Measurements from ENCODE around the gene KLHL17. TPM values are rescaled to one million over a fixed set of nuclear protein-coding genes. Genes with fewer than 3 reads are reported as not detected.
A peak's percentile ranks its signal among the peaks of the same experiment; 100 is the strongest.

KLHL17 gene
- total and polyA plus RNA-seq, 9 of the 15 experiments (the other 6 are each of a cell fraction or from before 2014, with no cell fraction given) = 0.14 to 84.8 (median 13.0) TPM

DNA sequence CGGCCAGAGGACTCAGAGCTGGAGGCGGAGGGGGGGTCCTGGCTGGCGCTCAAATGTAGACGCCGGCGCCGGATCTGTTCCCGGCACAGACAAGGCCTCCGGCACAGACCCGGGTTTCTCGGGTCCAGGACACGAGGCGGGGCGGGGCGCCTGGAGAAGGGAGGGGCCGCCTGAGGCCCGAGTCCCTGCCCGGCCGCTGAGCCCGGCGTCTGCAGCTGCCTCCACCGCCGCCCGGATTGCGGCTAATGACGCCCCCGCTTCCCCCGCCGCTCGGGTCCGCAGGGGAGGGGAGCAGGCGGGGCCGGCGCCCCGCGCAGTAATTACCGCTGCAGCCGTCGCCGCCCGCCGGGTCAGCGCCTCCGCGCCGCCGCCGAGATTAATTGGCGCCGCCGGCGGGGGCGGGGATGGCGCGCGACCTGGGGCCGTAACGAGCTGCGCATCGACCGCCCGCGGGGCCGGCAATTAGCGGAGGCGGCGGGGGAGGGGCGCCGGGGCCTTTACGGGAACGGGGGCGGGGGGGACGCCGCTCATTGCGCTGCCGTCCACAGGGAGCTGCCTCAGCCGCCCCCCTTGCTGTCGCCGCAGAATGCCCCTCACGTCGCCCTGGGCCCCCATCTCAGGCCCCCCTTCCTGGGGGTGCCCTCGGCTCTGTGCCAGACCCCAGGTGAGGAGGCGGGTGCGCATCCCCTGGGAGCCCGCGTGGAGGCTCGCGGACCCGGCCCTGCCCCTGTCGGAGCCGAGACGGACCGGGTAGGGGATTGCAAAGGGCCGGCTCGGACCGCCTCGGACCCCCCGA lies 18.6 kb upstream of the KLHL17 start (continued):
- TF ChIP-seq CEBPG (CRISPR knock-in tag; IDR thresholded peaks at IDR 0.05) = no peak
- TF ChIP-seq CEBPG (tag; conservative IDR thresholded peaks at IDR 0.05 in 1 of 2, IDR thresholded peaks at IDR 0.05 in 1 of 2) = no peak
- TF ChIP-seq DLX4 (CRISPR knock-in tag; IDR thresholded peaks at IDR 0.05) = no peak
- no peak for TF ChIP-seq CAMTA2 (CRISPR knock-in tag; conservative IDR thresholded peaks at IDR 0.05)
- TF ChIP-seq ZNF23 (CRISPR knock-in tag; IDR thresholded peaks at IDR 0.05) = no peak
- TF ChIP-seq RAD21 (CRISPR knock-in tag; conservative IDR thresholded peaks at IDR 0.05 in 1 of 2, IDR thresholded peaks at IDR 0.05 in 1 of 2) = no peak
- TF ChIP-seq ZNF224 (CRISPR knock-in tag; IDR thresholded peaks at IDR 0.05) = no peak
- TF ChIP-seq NFRKB (IDR thresholded peaks at IDR 0.05; ENCODE audit: low read depth) = no peak
- no peak for TF ChIP-seq ZNF444 (CRISPR knock-in tag; IDR thresholded peaks at IDR 0.05)
- no peak for TF ChIP-seq ARID2 (IDR thresholded peaks at IDR 0.05)
- TF ChIP-seq ZKSCAN1 (IDR thresholded peaks at IDR 0.05; ENCODE audit: low read depth, low read length) = no peak
- TF ChIP-seq, protein P1, sequence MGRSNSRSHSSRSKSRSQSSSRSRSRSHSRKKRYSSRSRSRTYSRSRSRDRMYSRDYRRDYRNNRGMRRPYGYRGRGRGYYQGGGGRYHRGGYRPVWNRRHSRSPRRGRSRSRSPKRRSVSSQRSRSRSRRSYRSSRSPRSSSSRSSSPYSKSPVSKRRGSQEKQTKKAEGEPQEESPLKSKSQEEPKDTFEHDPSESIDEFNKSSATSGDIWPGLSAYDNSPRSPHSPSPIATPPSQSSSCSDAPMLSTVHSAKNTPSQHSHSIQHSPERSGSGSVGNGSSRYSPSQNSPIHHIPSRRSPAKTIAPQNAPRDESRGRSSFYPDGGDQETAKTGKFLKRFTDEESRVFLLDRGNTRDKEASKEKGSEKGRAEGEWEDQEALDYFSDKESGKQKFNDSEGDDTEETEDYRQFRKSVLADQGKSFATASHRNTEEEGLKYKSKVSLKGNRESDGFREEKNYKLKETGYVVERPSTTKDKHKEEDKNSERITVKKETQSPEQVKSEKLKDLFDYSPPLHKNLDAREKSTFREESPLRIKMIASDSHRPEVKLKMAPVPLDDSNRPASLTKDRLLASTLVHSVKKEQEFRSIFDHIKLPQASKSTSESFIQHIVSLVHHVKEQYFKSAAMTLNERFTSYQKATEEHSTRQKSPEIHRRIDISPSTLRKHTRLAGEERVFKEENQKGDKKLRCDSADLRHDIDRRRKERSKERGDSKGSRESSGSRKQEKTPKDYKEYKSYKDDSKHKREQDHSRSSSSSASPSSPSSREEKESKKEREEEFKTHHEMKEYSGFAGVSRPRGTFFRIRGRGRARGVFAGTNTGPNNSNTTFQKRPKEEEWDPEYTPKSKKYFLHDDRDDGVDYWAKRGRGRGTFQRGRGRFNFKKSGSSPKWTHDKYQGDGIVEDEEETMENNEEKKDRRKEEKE (IDR thresholded peaks at IDR 0.05; ENCODE audit: borderline replicate concordance in 1 of 2, control insufficient read depth in 1 of 2, low read depth in 2 of 2, low read length in 1 of 2) = 0 out of 4 replicates have a peak, but pooled peaks of 1 of the 2 experiments have one; percentile 54
- TF ChIP-seq KLF6 (CRISPR knock-in tag; IDR thresholded peaks at IDR 0.05; ENCODE audit: borderline replicate concordance) = no peak
- TF ChIP-seq RERE (CRISPR knock-in tag; IDR thresholded peaks at IDR 0.05; ENCODE audit: borderline replicate concordance) = no peak
- no peak for TF ChIP-seq EP400 (IDR thresholded peaks at IDR 0.05)
